DND-41 (cell line): ENCODE measurements around the gene BIRC5.
"Not testable (repeated sequence)": the region's sequence is repeated elsewhere in the genome, so short reads cannot be mapped to it uniquely, and the experiment has no call there.

Source experiments
- CTCF ChIP-seq: IDR thresholded peaks from 2 replicates; pipeline ENCODE4 v1.5.1; 2012; ENCODE audit warnings: borderline replicate concordance, low read length, moderate library complexity, mild to moderate bottlenecking; ENCODE audit not compliant: poor library complexity, severe bottlenecking; ENCODE audit errors: extremely low read depth
- EZH2 ChIP-seq: IDR thresholded peaks from 3 replicates; pipeline ENCODE4 v1.6.1; 2012; ENCODE audit warnings: borderline replicate concordance, low read depth, mild to moderate bottlenecking, moderate library complexity, low read length, inconsistent platforms; ENCODE audit not compliant: severe bottlenecking

DNA sequence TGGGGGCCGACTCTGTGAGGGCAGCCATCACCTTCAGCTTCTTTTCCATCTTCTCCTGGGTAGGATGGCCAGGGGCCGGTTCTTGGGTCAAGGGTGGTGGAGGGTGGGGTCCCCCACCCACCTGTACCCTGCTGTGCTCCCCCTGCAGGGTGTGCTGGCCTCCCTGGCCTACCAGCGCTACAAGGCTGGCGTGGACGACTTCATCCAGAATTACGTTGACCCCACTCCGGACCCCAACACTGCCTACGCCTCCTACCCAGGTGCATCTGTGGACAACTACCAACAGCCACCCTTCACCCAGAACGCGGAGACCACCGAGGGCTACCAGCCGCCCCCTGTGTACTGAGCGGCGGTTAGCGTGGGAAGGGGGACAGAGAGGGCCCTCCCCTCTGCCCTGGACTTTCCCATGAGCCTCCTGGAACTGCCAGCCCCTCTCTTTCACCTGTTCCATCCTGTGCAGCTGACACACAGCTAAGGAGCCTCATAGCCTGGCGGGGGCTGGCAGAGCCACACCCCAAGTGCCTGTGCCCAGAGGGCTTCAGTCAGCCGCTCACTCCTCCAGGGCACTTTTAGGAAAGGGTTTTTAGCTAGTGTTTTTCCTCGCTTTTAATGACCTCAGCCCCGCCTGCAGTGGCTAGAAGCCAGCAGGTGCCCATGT, 42.3 kb upstream of the BIRC5 start:
- TF ChIP-seq CTCF, EZH2: not testable (repeated sequence)
